NCI-H446 treated with DMSO at 0.1 percent for 48 hours (cell line): ENCODE measurements around the gene PSMB5.
A peak's percentile ranks its signal among the peaks of the same experiment; 100 is the strongest.

ENCODE experiments used
- DNase-seq: peaks from one replicate; lab custom pipeline; 2025; lab: John Stamatoyannopoulos, UW

Gene PSMB5

GRCh38 chr14:22987291-22987690 is 47.4 kb downstream of the PSMB5 start:
- no peak for DNase-seq

DNA sequence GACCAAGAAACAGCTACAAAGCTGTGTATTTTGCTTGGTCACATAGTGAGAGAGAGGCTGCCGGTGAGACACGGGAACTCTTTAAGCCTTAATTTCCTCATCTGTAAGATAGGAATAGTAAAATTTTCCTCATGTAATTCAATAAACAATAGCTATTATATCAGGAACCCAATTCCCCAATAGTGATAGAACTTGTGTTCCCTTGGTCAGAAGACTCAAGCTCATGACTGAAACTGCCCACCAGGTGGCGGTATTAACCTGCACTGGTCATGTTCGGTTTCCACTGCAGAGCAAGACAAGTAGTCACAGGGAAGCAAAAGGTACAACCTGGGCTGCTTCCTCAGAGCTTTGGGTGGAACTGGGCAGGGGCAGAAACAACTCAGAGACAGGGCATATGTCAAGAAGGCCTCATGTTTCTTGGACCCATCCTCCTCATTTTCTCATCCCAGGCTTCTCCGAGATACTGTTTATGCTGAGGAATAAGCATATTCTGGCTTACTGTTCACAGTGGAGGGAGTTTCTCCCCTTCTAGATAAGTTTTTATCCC is 48.1 kb downstream of the PSMB5 start:
- DNase-seq, result peak; percentile 60

DNA sequence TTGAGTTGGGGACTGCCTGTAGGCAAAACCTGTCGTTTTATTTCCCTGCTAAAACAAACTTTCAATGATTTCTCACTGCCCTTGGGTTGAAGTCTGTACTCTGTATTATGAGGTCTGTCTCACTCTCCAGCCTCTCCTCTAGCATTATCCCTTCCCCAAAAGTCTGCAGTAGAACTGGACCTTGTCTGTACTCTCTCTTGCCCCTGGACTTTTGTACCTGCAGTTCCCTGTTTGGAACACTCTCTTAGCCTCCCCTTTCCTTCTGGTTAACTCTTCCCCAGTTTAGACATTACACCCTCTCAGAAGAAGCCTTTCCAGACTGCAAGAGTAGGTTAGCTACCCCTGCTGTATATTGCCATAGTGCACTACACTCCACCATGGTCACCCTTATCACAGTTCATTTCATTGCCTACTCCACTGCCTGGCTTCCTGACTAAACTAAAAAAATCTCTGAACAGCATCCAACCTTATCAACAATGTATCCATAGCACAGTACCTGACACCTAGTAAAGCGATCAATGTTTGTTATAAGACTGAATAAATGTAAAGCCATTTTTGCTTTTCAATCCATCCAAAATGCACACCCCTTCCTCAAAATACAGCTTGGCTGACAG is 48.7 kb downstream of the PSMB5 start:
- DNase-seq, result no peak

DNA sequence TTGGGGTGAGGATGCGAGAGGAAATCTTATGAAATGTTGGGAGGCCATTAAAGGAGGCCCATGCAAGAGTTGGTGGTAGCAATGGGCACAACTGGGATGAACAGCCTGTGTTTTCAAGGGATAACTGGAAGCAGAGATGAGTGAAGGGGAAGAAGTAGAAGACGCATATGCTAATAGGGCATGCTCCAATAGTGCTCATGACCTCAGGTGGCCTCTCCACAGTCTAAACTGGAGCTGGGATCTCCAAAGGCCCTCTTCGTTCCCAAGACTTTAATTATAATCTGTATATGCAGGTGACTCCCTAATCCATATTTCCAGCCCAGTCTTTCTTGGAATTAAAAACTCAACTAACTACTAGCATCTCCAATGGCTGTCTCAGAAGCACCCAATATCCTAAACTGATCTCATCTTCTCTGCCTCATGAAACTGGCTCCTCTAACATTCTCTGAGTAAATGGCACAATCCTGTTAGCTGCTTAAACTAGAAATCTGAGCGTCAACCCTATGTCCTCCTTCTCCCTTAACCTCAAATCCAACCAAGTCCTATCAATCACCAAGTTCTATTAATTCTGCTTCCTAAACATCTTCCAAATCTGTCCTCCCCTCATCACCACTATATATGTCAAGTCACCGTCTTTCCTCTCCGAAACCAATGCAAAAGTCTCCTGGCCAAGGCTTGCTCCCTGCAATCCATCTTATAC is 49.6 kb downstream of the PSMB5 start:
- DNase-seq, result no peak

- peak; percentile 40 for DNase-seq
These were observed 52.0 kb downstream of the PSMB5 start, which contains the start of gene AJUBA for GRCh38 chr14:22982477-22983245. Gene AJUBA (minus strand): TSS chr14:22982551. CDS start chr14:22982266, 285 bp downstream.

DNA sequence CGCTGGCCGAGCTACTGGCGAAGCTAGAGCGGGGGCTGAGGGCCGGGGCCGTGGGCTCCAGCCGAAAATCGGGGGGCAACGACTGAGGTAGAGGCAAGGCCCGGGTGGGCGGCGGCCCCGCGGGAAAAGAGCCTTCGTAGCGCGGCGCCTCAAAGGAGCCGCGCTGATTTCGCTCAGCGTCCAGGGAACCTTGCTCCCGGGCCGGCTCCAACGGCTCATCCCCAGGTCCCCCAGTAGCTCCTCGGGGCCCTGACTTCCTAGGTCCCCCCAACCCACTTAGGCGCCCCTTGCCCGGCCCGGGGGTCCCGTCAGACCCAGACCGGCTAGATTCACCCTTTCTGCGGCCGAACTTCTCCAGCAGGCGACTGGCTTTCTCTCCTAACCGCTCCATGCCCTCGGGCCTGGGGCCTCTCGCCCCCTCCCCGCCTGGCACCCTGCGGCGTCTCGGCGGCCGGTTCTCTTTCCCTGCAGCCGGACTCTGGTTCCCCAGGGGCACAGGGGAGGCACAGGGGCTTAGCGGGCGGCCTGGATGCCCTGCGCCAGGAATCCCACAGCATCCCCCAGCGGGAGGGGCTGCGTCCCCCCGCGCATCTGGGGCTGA is 52.7 kb downstream of the PSMB5 start:
- no peak for DNase-seq

GRCh38 chr14:22981090-22981875 is 53.4 kb downstream of the PSMB5 start:
- no peak for DNase-seq

- no peak for DNase-seq
These were observed 54.0 kb downstream of the PSMB5 start for GRCh38 chr14:22980672-22981089.

- DNase-seq, result no peak
These were observed 54.8 kb downstream of the PSMB5 start for GRCh38 chr14:22979748-22980392.

- DNase-seq, result no peak
These were observed 55.6 kb downstream of the PSMB5 start for GRCh38 chr14:22978981-22979671.

- DNase-seq, result no peak
These were observed 56.2 kb downstream of the PSMB5 start for GRCh38 chr14:22978487-22978837.

GRCh38 chr14:22977684-22978486 is 56.8 kb downstream of the PSMB5 start:
- peak; percentile 28 for DNase-seq

- DNase-seq, result no peak
These were observed 57.3 kb downstream of the PSMB5 start for GRCh38 chr14:22977434-22977683.

- DNase-seq, result no peak
These were observed 57.9 kb downstream of the PSMB5 start for GRCh38 chr14:22976620-22977433.
